CD4-positive, alpha-beta T cell treated with Interleukin-1 beta for 1 hour (primary cell): ENCODE data around the gene ANKRD6.

Source experiments
- DNase-seq, 2 donors: peaks; one replicate each; pipeline ENCODE4 v3.0.0-alpha.2; 2020 to 2022

The ANKRD6 gene

GRCh38 chr6:89518352-89519055 lies 85.6 kb downstream of the ANKRD6 start:
- DNase-seq, result no peak

DNA sequence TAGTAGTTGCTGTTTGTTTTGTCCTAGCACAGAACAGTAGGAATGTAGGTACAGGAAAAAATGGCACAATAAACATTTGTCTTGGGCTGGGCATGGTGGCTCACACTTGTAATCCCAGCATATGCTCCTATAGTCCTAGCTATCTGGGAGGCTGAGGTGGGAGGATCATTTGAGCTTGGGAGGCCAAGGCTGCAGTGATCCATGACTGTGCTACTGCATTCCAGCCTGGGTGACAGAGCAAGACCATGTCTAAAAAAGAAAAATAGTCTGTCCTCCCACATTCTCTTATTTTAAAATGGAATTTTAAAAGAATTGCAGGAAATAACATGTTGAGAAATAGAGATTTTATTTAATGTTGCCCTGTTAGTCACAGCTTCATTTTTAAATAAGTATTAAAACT lies 87.8 kb downstream of the ANKRD6 start:
- no peak for DNase-seq

DNA sequence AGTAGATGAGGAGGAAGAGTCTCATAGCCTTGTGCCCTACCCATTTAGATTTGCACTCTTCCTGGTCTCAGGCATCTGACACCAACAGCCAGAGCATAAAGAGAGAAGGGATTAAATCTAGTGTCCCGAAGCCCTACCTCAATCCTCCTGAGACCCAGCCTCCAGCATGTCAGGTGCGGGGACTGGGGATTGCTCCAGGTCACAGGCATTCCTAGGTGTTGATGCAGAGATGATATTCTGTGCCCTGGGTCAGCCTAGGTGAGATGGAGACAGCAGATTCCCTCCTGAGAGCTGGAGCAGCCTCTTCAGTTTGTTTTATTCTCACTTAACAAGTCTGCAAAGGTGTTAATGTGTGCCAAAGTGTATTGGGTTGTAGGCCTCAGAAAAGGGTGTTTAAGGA lies 89.8 kb downstream of the ANKRD6 start:
- DNase-seq, result no peak

DNA sequence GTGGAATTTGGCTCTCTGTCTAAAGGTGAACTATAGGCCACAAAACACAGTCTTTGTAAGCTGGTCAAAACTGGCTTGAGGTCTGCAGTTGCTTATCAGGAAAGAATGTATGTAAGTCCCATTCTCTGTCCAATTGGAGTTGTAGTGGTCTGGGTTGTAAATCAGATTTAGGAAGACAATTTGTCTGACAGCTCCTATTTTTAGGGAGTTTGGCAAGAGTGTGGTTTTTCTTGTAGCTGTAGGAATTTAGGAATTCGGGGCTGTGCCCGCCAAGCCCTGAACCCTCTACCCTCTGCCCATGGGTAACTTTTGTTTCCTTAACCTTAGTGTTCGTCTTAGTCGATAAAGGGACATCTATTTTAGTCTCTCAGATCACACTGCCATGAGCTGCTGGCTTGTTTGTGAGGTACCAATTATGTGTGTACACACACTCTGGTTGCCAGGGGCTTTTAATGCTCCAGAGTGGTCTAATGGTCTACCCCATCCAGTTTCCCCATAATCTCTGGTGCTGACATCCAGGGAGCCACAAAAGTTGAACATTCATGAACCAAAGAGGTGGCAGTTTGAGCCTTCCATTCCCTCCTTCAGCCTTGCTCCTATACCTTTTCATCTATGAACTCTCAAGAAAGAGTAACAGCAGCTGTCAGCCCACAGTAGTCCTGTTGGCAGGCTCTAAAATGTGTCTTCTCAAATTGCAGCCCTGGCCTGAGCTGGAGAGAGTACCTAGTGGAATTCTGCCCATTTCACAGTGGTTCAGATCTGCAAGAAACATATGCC lies 93.0 kb downstream of the ANKRD6 start:
- DNase-seq, result no peak

DNA sequence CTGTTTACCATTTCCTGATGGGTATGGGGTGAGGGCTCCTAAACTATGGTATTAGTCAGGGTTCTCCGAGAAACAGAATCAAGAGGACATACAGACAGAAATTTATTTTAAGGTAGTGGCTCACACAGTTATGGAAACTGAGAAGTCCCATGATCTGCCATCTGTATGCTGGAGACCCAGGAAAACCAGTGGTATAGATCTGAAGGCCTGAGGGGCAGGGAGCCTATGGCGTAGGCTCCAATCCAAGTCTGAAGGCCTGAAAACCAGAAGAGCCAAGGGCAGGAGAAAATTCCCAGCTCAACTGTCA lies 93.6 kb downstream of the ANKRD6 start:
- DNase-seq, result no peak

GRCh38 chr6:89527634-89528033 lies 94.7 kb downstream of the ANKRD6 start:
- peak; percentile 0 to 5 for DNase-seq

- no peak for DNase-seq
These were observed 95.9 kb downstream of the ANKRD6 start for GRCh38 chr6:89528866-89529265.

GRCh38 chr6:89530982-89531381 lies 98.0 kb downstream of the ANKRD6 start:
- no peak for DNase-seq

- no peak for DNase-seq
These were observed 103.3 kb downstream of the ANKRD6 start for GRCh38 chr6:89536231-89536630.

GRCh38 chr6:89539779-89540178 lies 106.8 kb downstream of the ANKRD6 start:
- no peak for DNase-seq

DNA sequence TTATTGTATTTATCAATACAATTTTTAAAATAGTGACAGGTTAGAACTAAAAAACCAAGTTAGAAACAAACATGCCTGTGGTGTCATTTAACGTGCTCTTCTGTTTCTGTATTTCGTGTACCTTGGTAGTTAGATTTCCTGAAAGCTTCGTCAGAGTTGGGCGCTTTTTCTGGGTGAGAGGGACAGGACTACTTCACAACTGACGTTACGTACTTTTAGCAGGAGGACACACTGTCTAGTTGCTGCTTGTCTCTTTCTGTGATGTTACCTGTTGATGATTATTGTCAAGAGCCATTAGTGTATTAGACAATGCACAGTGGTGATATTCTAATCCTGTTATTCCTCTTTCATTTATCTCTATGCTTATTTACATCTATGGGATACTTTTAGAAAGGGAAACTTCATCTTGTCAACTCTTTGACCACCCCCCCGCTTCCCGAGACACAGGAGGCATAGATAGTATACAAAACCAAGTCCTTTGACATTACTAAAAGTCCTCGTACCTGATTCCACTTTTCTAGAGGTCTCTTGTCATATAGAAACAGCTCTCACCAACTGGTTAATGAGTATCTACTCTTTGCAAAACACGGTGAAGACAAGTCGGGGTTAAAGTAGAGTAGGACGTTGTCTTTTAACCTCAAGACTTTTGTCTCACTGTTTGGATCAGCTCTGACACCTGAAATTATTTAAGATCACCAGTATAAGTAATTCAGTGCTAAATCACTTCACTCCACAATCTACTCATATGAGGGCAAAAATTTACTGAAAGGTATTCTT lies 109.3 kb downstream of the ANKRD6 start:
- no peak for DNase-seq

DNA sequence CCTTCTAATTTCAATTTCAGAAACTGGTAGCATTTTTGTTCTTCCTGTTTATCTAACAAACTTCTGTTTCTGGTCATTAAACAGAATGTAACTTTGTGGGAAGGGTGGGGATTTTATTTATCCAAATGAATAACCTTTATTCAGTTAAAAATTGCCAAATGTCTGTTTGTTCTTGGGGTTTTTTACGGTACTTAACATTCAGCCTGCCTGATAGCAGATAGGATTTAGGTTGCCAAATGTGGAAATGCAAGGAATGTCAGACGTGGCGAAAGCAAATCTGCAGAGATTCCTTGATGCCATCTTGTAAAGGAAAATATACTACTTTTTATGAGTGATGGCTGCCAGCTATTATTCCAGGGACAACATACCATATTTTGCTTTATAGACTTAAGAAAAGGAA lies 109.9 kb downstream of the ANKRD6 start:
- DNase-seq, result no peak

DNA sequence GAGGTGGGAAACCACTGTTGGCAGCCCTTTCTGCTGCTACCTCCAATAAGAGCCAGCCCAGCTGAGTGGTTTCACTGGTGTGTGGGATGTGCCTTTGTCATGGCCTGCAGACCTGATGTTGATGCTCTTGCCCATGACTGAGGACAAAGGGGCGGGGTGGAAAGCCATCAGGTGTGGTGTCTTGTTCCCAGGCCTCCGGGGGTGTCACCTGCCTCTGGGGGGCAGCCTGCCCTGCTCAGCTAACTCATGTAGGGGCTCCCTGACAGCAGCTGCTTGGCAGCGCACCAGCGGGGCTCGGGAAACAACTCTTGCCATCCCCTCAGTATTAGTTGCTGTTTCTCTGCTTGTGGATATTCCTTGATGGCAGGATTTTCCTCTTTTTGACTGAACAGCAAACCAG lies 114.3 kb downstream of the ANKRD6 start:
- DNase-seq, result no peak

- DNase-seq, result no peak
These were observed 120.5 kb downstream of the ANKRD6 start for GRCh38 chr6:89553431-89553830.

DNA sequence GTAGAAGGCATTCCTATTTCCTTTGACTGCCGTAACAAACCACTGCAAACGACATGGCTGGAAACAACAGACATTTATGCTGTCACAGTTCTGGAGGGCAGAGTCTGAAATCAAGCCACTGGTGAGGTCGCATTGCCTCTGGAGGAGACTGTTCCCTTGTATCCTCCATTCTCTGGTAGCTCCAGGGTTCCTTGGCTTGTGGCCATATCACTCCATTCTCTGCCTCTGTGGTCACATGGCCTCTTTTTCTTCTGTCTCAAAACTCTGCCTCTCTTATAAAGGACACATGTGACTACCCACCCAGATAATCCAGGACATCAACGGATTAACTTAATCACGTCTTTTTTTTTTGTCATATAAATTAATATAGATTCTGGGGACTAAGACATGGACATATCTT lies 121.2 kb downstream of the ANKRD6 start:
- DNase-seq, result no peak

DNA sequence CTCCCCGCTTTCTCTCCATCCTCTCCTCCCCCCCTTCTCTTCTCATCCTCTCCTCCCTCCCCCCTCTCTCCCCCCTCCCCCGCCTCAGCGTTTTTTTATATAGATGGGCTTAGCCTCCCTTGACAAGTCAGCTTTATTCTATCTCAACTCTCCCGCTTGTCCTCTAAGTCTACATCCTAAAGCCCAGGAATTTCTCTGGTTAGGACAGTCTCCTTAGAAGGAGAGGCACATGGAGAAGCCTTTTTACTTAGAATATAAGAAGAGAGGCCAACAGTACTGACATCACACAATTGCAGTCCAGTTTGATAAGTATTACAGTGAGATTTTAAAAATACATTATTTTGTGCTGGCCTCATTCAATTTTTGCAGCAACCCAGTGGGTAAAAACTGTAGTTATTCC lies 122.1 kb downstream of the ANKRD6 start:
- DNase-seq, result no peak

DNA sequence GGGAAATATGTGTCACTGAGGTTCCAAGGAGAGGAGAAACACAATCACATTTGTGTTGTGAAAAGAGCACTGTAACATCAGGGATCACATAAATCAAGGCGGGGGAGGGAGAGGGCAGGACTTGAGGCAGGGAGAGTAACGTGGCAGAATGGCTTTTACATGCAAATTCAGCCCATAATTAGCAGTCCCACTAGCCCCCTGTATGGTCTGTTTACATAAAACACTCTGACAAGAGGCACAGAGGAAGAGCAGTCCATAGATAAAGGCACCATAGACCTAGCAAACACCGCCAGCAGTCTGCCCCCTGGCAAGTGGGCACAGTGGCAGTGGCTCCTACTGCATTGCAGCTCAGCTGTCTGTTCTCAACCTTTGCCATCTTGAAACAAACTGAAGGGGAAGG lies 122.9 kb downstream of the ANKRD6 start:
- no peak for DNase-seq

GRCh38 chr6:89559487-89559886 lies 126.5 kb downstream of the ANKRD6 start:
- no peak for DNase-seq

DNA sequence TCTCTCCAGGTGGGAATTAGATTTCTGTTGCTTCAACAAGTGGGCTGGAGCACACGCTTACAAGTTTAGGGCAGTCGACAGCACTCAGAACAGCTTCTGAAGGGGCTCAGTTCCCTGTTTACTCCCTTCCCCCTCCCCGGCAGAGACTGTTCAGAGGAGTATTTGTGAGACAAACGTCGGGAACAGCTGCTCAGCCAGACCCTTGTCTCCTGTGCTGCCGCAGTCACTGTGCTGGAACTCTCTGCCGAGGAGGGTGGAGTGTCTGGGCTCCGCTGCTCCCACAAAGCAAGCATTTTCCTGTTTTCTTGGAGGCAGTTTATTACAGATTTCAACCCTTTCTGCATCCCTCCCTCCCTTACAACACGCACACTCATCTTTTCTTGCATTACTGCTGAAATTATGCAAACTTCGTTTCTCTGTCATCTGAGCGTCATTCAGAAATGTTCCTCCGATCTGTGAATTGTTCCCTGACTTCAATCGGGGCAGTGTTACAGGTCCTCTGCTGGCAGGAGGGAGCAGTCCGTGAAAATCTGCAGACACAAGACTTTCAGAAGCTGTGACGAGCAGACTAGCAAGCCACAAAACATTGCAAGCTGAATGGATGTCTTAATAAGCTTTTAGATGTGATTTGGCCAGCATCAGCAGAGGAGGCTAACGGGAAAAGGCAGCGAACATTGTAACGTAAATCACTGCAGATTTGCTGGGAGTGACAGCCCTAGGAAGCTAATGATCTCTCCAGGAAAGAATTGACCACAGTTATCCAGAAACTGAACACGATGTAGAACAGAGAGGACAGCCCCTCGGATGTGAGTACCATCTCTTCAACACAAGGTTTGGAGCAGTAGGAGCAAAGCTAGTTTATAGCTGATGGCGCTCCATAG lies 129.4 kb downstream of the ANKRD6 start:
- DNase-seq, result no peak

DNA sequence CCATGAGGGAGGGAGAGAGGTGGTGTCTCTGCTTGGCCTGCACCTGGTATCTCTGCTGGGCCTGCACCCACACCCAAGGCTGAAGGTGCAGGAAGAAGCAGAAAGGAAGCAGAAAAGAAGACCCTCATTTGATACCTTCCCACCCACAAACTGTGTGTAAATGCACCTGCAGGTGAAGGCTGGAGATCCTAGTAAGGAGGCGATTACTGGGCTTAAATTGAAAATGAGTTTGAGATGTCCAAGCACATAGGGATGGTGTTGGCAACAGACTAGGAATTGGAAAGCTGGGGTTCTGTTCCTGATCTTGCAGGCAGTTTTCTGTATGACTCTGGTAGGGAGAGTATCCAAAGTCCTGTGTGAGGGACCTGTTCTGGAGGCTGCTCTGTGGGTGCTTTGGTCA lies 130.9 kb downstream of the ANKRD6 start:
- DNase-seq, result no peak

GRCh38 chr6:89564752-89565427 lies 131.9 kb downstream of the ANKRD6 start:
- no peak for DNase-seq
